IMR-90 (cell line): ENCODE results near the gene TNFRSF18. TPM values are rescaled to one million over a fixed set of nuclear protein-coding genes. Genes with fewer than 3 reads are reported as not detected.

Source experiments
- ATAC-seq: fragments of 200-7000 bp; cut with Tn5 transposase; 2 replicates; pipeline ENCODE4 v1.9.1; 2020; ENCODE audit warnings: low read depth, mild to moderate bottlenecking, moderate library complexity
- BruUV-seq: library from RNA; stranded (reverse); fragments of 400-500 nt; replicated peaks from 2 replicates; lab custom pipeline; 2021; lab: Mats Ljungman, UMichigan
- CTCF ChIA-PET: fragments of 300-600 bp; formaldehyde crosslinking; extraction: SDS; loops from one replicate; lab custom pipeline; 2021; ENCODE audit warnings: antibody characterized with exemption; lab: Yijun Ruan, JAX
- POLR2A ChIA-PET: fragments of 300-600 bp; sonication (Branson Sonifier 250); formaldehyde crosslinking; loops from one replicate; lab custom pipeline; 2022; ENCODE audit warnings: antibody characterized with exemption; ENCODE audit not compliant: unreplicated experiment; lab: Charles Lee
- DNase-seq: peaks from one replicate; pipeline ENCODE4 v3.0.0; 2013
- H2AFZ ChIP-seq: replicated peaks from 2 replicates; pipeline ENCODE3; 2013; ENCODE audit warnings: low read length, mild to moderate bottlenecking; ENCODE audit not compliant: poor library complexity
- H2AK5ac ChIP-seq: 2 replicates; pipeline ENCODE4 v1.6.1; 2013; ENCODE audit warnings: low read depth, low read length, inconsistent platforms
- H2AK9ac ChIP-seq: replicated peaks from 2 replicates; pipeline ENCODE3; 2013; ENCODE audit warnings: mild to moderate bottlenecking, low read depth, low read length, moderate library complexity; ENCODE audit not compliant: poor library complexity
- H2BK120ac ChIP-seq: 2 replicates; pipeline ENCODE4 v1.6.1; 2013; ENCODE audit warnings: low read depth, low read length, inconsistent platforms
- H2BK15ac ChIP-seq: 3 replicates; pipeline ENCODE4 v1.6.1; 2013; ENCODE audit warnings: low read depth, low read length, inconsistent platforms
- H2BK20ac ChIP-seq: 2 replicates; pipeline ENCODE4 v1.6.1; 2013; ENCODE audit warnings: low read depth, mild to moderate bottlenecking, inconsistent platforms, low read length, moderate library complexity
- H2BK5ac ChIP-seq: 2 replicates; pipeline ENCODE4 v1.6.1; 2013; ENCODE audit warnings: mild to moderate bottlenecking, low read depth, low read length, inconsistent platforms; ENCODE audit not compliant: poor library complexity, severe bottlenecking
- H3K14ac ChIP-seq: replicated peaks from 2 replicates; pipeline ENCODE4 v1.6.1; 2013; ENCODE audit warnings: low read depth, low read length, inconsistent platforms
- H3K18ac ChIP-seq: 2 replicates; pipeline ENCODE4 v1.6.1; 2013; ENCODE audit warnings: low read depth, low read length, control low read depth
- H3K23ac ChIP-seq: 2 replicates; pipeline ENCODE4 v1.6.1; 2013; ENCODE audit warnings: low read depth, low read length, inconsistent platforms
- H3K27ac ChIP-seq: 2 replicates; pipeline ENCODE4 v1.5.1; 2013; ENCODE audit warnings: mild to moderate bottlenecking, control low read depth, low read length; ENCODE audit not compliant: insufficient read depth
- H3K27me3 ChIP-seq: 2 replicates; pipeline ENCODE4 v1.6.1; 2013; ENCODE audit warnings: low read length; ENCODE audit not compliant: control insufficient read depth, insufficient read depth
- H3K36me3 ChIP-seq: 2 replicates; pipeline ENCODE4 v1.6.1; 2013; ENCODE audit warnings: low read length, mixed read lengths; ENCODE audit not compliant: control insufficient read depth, insufficient read depth
- H3K4ac ChIP-seq: 2 replicates; pipeline ENCODE4 v1.6.1; 2013; ENCODE audit warnings: low read depth, low read length, inconsistent platforms
- H3K4me1 ChIP-seq: 2 replicates; pipeline ENCODE4 v1.6.1; 2013; ENCODE audit warnings: low read length, mixed read lengths; ENCODE audit not compliant: control insufficient read depth, insufficient read depth
- H3K4me2 ChIP-seq: 2 replicates; pipeline ENCODE4 v1.6.1; 2013; ENCODE audit warnings: low read depth, mild to moderate bottlenecking, control low read depth, low read length, moderate library complexity
- H3K4me3 ChIP-seq: 2 replicates; pipeline ENCODE4 v1.5.1; 2013; ENCODE audit warnings: low read depth, mild to moderate bottlenecking, control low read depth, low read length, moderate library complexity; ENCODE audit not compliant: insufficient read depth
- H3K56ac ChIP-seq: 2 replicates; pipeline ENCODE4 v1.6.1; 2013; ENCODE audit warnings: low read length, inconsistent platforms; ENCODE audit not compliant: insufficient read depth; ENCODE audit errors: extremely low read depth
- H3K79me1 ChIP-seq, 2 experiments: 2 replicates each; pipeline ENCODE4 v1.6.1; 2013; ENCODE audit warnings: low read length in 2 of 2, inconsistent platforms in 1 of 2, low read depth in 1 of 2
- H3K9ac ChIP-seq: 2 replicates; pipeline ENCODE4 v1.6.1; 2013; ENCODE audit warnings: low read depth, low read length, control low read depth
- H3K9me1 ChIP-seq: 2 replicates; pipeline ENCODE4 v1.6.1; 2013; ENCODE audit warnings: low read length, inconsistent platforms; ENCODE audit not compliant: insufficient read depth
- H3K9me3 ChIP-seq: 2 replicates; pipeline ENCODE4 v1.6.1; 2013; ENCODE audit warnings: low read length; ENCODE audit not compliant: control insufficient read depth, insufficient read depth
- H4K20me1 ChIP-seq: 2 replicates; pipeline ENCODE4 v1.6.1; 2013; ENCODE audit warnings: low read length, inconsistent platforms; ENCODE audit not compliant: insufficient read depth
- H4K5ac ChIP-seq: 2 replicates; pipeline ENCODE4 v1.6.1; 2013; ENCODE audit warnings: mild to moderate bottlenecking, low read depth, low read length, control low read depth
- H4K8ac ChIP-seq, 2 experiments: 2 replicates each; pipeline ENCODE4 v1.6.1; 2013; ENCODE audit warnings: low read depth in 2 of 2, low read length in 2 of 2, control low read depth in 1 of 2, inconsistent platforms in 1 of 2
- H4K91ac ChIP-seq: 2 replicates; pipeline ENCODE4 v1.6.1; 2013; ENCODE audit warnings: low read depth, low read length, inconsistent platforms; ENCODE audit not compliant: insufficient read depth
- BHLHE40 ChIP-seq: fragments of 150-350 bp; IDR thresholded peaks from 2 replicates; pipeline ENCODE4 v1.6.1; 2016; ENCODE audit warnings: mild to moderate bottlenecking, low read depth, low read length
- CEBPB ChIP-seq: IDR thresholded peaks from 2 replicates; pipeline ENCODE4 v1.6.1; 2012; ENCODE audit warnings: low read depth, low read length, improper control_type of control experiment
- CHD1 ChIP-seq: IDR thresholded peaks from 2 replicates; pipeline ENCODE4 v1.6.1; 2012; ENCODE audit warnings: low read depth, low read length, improper control_type of control experiment
- CTCF ChIP-seq: conservative IDR thresholded peaks from 2 replicates; pipeline ENCODE4 v1.5.1; 2012; ENCODE audit warnings: mild to moderate bottlenecking, low read depth, low read length, improper control_type of control experiment
- FOS ChIP-seq: fragments of 150-350 bp; IDR thresholded peaks from 2 replicates; pipeline ENCODE4 v1.6.1; 2016; ENCODE audit warnings: low read depth, low read length
- MAFK ChIP-seq: IDR thresholded peaks from 2 replicates; pipeline ENCODE4 v1.6.1; 2012; ENCODE audit warnings: low read depth, low read length, improper control_type of control experiment
- MAZ ChIP-seq: IDR thresholded peaks from 2 replicates; pipeline ENCODE4 v1.6.1; 2012; ENCODE audit warnings: low read depth, mild to moderate bottlenecking, low read length, improper control_type of control experiment, moderate library complexity, borderline replicate concordance
- MXI1 ChIP-seq: IDR thresholded peaks from 2 replicates; pipeline ENCODE4 v1.6.1; 2012; ENCODE audit warnings: low read depth, mild to moderate bottlenecking, low read length, moderate library complexity, borderline replicate concordance
- NFE2L2 ChIP-seq: fragments of 150-350 bp; IDR thresholded peaks from 2 replicates; pipeline ENCODE4 v1.6.1; 2016; ENCODE audit warnings: low read depth, mild to moderate bottlenecking, low read length
- POLR2A ChIP-seq: IDR thresholded peaks from 2 replicates; pipeline ENCODE4 v1.6.1; 2012; ENCODE audit warnings: mild to moderate bottlenecking, low read depth, low read length
- RAD21 ChIP-seq: IDR thresholded peaks from 2 replicates; pipeline ENCODE4 v1.6.1; 2012; ENCODE audit warnings: low read length, improper control_type of control experiment
- RCOR1 ChIP-seq: IDR thresholded peaks from 2 replicates; pipeline ENCODE4 v1.6.1; 2012; ENCODE audit warnings: mild to moderate bottlenecking, low read length, improper control_type of control experiment; ENCODE audit not compliant: insufficient replicate concordance
- RFX5 ChIP-seq: IDR thresholded peaks from 2 replicates; pipeline ENCODE4 v1.8.0; 2012; ENCODE audit warnings: low read depth, mild to moderate bottlenecking, low read length, moderate library complexity
- SMC3 ChIP-seq: fragments of 150-350 bp; IDR thresholded peaks from 2 replicates; pipeline ENCODE4 v1.6.1; 2016; ENCODE audit warnings: low read depth, mild to moderate bottlenecking, antibody characterized with exemption, low read length, moderate library complexity
- WGBS, 2 experiments: methylation state at CpG; one replicate each; pipeline versions ENCODE4 v1.1.5 to v1.1.7; 2013; ENCODE audit warnings: missing lambda C conversion rate in 2 of 2; ENCODE audit not compliant: insufficient read length in 1 of 2; ENCODE audit errors: extremely low coverage in 2 of 2; 5-methylcytosine and 5-hydroxymethylcytosine counted together
- dilution Hi-C: fragments of 300-500 bp; cut with HindIII; formaldehyde crosslinking; loops from one replicate; pipeline ENCODE4 v1.14.3; 2018; ENCODE audit warnings: low sequenced_read_pairs; ENCODE audit not compliant: unreplicated experiment
- in situ Hi-C: fragments of 300-500 bp; cut with MboI; formaldehyde crosslinking; loops from 3 replicates; pipeline ENCODE4 v1.14.3; 2019; ENCODE audit warnings: low sequenced_read_pairs, inconsistent platforms, mixed read lengths
- intact Hi-C: fragments of 100-400 bp; cut with micrococcal nuclease; formaldehyde crosslinking; loops from 2 replicates; pipeline ENCODE4 v1.10.0; 2022
- polyA plus RNA-seq, 3 experiments: library from polyadenylated mRNA; depleted of rRNA; stranded (reverse); fragments of >200 nt; gene quantifications; 2 replicates each; pipeline ENCODE4 v1.2.3, GENCODE V29; 2012; ENCODE audit warnings: low replicate concordance in 1 of 3
- total RNA-seq: library from RNA; depleted of rRNA; stranded (reverse); fragments of >200 nt; gene quantifications from 2 replicates; pipeline ENCODE4 v1.2.3, GENCODE V29; 2012
- TF ChIP-seq, protein P1 (sequence below): fragments of 150-350 bp; IDR thresholded peaks from 2 replicates; pipeline ENCODE4 v1.6.1; 2016; ENCODE audit warnings: low read depth, mild to moderate bottlenecking, low read length, moderate library complexity, borderline replicate concordance
- TF ChIP-seq, protein P2 (sequence below): fragments of 150-350 bp; IDR thresholded peaks from 2 replicates; pipeline ENCODE4 v1.6.1; 2017; ENCODE audit warnings: mild to moderate bottlenecking, antibody characterized with exemption, low read length, low read depth

TNFRSF18 gene
- total and polyA plus RNA-seq, 2 of the 4 experiments (the other 2 are of a cell fraction) = 0.18 to 1.0 TPM

DNA sequence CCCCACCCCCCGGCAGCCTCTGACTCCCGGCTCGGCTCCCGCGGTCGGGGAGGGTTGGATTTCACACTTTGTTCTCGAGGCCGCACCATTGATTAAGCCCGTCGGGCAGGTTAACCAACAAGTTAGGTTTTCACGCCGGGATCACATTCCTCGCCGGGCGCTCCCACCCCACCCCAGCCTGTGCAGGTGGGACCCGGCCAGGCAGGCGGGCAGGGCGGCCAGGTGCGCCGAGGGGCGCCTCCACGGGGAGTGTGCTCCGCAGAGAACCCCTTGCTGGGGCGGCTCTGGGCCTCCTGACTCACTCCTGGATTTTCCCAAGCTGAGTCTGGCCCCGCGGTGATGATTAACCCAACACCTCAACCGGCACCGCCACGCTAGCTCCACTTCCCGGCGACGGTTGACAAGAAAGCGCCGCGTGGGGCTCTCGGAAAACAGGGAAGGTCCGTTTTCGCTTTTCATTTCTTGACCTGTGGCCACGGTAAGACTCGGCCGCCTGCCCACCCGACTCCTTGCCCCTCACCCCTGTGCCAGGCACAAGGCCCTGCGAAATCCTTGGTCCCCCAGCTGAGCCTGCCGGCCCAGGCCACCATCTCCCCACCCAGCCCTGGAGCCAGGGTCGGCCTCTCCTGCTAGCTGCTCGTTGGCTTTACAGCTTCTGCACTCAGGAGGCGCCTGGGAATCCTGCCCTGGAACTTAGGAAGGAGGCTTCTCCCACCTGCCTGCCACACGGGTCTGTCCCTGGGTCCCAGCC is 41.5 kb downstream of the TNFRSF18 start:
- Histone ChIP-seq H3K14ac (no peak overlapping the region), H3K18ac (no peak overlapping the region), H4K8ac (no peak overlapping the region), H3K4me2 (no peak overlapping the region), H3K27ac (no peak overlapping the region), H2AFZ (peak overlapping the region; percentile 11), H3K79me1 (no peaks in the 10 kb centered on the region), H4K5ac (no peak overlapping the region), H2AK9ac (no peak overlapping the region), H2AK5ac (no peak overlapping the region), H3K9me3 (no peaks in the 10 kb centered on the region), H3K27me3 (peaks cover 26% of the 10 kb centered on the region; the same call in 1 of the 2 replicates), H3K9me1 (no peaks in the 10 kb centered on the region), H3K4ac (no peak overlapping the region), H3K36me3 (no peaks in the 10 kb centered on the region), H2BK15ac (no peak overlapping the region), H3K4me1 (no peaks in the 10 kb centered on the region), H3K4me3 (no peak overlapping the region), H2BK20ac (no peak overlapping the region), H2BK120ac (no peak overlapping the region), H4K20me1 (no peaks in the 10 kb centered on the region), H3K23ac (no peak overlapping the region), H3K56ac (no peak overlapping the region), H2BK5ac (no peak overlapping the region), H4K91ac (no peak overlapping the region), H3K9ac (no peak overlapping the region)
- ChIA-PET POLR2A (no interaction called here), CTCF (no interaction called here)
- dilution Hi-C loops = no loop called here
- BruUV-seq = no TSS peak
- 69% methylated on average over 19 of the region's 48 CpGs; no CpG with 5 or more reads in 1 of the 2 experiments for WGBS, 2 experiments
- intact Hi-C loops = no loop called here
- no peak for DNase-seq
- TF ChIP-seq CHD1 (no peak), RCOR1 (no peak), CEBPB (no peak), SMC3 (no peak), NFE2L2 (no peak), RFX5 (no peak), POLR2A (no peak), MAZ (no peak), RAD21 (no peak), BHLHE40 (no peak), FOS (no peak), CTCF (no peak), MAFK (no peak), MXI1 (no peak)
- TF ChIP-seq, protein P1, sequence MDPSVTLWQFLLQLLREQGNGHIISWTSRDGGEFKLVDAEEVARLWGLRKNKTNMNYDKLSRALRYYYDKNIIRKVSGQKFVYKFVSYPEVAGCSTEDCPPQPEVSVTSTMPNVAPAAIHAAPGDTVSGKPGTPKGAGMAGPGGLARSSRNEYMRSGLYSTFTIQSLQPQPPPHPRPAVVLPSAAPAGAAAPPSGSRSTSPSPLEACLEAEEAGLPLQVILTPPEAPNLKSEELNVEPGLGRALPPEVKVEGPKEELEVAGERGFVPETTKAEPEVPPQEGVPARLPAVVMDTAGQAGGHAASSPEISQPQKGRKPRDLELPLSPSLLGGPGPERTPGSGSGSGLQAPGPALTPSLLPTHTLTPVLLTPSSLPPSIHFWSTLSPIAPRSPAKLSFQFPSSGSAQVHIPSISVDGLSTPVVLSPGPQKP = no peak
- TF ChIP-seq, protein P2, sequence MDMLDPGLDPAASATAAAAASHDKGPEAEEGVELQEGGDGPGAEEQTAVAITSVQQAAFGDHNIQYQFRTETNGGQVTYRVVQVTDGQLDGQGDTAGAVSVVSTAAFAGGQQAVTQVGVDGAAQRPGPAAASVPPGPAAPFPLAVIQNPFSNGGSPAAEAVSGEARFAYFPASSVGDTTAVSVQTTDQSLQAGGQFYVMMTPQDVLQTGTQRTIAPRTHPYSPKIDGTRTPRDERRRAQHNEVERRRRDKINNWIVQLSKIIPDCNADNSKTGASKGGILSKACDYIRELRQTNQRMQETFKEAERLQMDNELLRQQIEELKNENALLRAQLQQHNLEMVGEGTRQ = no peak
- in situ Hi-C loops = no loop called here
- no peak for ATAC-seq
